ENCODE results near the gene RUBCNL. TPM values are rescaled to one million over a fixed set of nuclear protein-coding genes. Genes with fewer than 3 reads are reported as not detected.

RUBCNL gene
- total RNA-seq, 2 donors from 2014 or later, result 25.6 to 29.1 TPM

DNA sequence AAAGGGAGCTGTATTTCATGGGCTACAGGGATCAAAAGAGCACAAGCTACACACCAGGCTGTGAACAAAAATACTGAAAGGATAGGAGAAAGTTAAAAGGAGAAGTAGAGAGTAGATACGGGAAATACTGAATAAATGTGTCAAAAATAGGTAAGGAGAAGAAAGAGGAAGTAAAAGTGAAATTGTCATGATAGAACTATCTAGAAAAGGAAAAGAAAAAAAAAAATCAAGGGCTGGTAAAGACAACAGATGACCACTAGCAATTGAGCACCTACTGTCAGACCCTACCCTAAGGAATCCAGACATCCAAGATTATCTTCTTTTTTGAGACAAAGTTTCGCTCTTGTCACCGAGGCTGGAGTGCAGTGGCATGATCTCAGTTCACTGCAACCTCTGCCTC lies 4.8 kb downstream of the RUBCNL start:
- Histone ChIP-seq H3K4me3 (no peak overlapping the region), H3K27ac (no peak overlapping the region), H3K4me1 (peaks cover 1% of the 10 kb centered on the region), H3K36me3 (no peaks in the 10 kb centered on the region), H3K9ac (ENCODE audit: low read depth in 2 of 2, low read length in 2 of 2) (no peak overlapping the region), H3K27me3 (no peaks in the 10 kb centered on the region), H3K9me3 (no peaks in the 10 kb centered on the region)
- intact Hi-C loops (cut with DNase I), result no loop called here
- TF ChIP-seq, protein P1, sequence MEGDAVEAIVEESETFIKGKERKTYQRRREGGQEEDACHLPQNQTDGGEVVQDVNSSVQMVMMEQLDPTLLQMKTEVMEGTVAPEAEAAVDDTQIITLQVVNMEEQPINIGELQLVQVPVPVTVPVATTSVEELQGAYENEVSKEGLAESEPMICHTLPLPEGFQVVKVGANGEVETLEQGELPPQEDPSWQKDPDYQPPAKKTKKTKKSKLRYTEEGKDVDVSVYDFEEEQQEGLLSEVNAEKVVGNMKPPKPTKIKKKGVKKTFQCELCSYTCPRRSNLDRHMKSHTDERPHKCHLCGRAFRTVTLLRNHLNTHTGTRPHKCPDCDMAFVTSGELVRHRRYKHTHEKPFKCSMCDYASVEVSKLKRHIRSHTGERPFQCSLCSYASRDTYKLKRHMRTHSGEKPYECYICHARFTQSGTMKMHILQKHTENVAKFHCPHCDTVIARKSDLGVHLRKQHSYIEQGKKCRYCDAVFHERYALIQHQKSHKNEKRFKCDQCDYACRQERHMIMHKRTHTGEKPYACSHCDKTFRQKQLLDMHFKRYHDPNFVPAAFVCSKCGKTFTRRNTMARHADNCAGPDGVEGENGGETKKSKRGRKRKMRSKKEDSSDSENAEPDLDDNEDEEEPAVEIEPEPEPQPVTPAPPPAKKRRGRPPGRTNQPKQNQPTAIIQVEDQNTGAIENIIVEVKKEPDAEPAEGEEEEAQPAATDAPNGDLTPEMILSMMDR (IDR thresholded peaks at IDR 0.05), result no peak
- no peak for DNase-seq

DNA sequence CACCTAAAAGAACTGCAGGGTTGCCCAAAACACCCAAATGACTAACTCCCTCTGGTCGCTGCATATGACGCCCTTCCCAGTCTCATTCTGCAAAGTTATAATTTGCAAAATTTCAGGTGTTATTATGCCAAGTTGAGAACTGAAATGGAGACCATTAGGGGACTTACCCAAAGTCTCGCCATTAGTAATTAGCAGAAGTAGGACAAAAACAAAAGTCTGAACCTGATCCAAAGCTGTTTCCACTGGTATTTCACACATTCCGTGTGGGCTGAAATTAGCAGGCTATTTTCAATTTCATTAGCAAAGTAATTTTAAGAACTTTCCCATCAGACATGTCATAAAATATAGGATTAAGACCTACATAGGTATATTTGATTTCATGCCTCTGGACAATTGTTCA lies 6.8 kb downstream of the RUBCNL start:
- H3K4me1 ChIP-seq, result peaks cover 4% of the 10 kb centered on the region
- TF ChIP-seq, protein P1 (IDR thresholded peaks at IDR 0.05), result no peak
- intact Hi-C loops (cut with DNase I), result no loop called here
- no peak for DNase-seq
- no peaks in the 10 kb centered on the region for H3K36me3 ChIP-seq
- H3K9ac ChIP-seq (ENCODE audit: low read depth in 2 of 2, low read length in 2 of 2), result no peak overlapping the region
- H3K9me3 ChIP-seq, result no peaks in the 10 kb centered on the region
- H3K27ac ChIP-seq, result no peak overlapping the region
- no peak overlapping the region for H3K4me3 ChIP-seq
- H3K27me3 ChIP-seq, result no peaks in the 10 kb centered on the region

DNA sequence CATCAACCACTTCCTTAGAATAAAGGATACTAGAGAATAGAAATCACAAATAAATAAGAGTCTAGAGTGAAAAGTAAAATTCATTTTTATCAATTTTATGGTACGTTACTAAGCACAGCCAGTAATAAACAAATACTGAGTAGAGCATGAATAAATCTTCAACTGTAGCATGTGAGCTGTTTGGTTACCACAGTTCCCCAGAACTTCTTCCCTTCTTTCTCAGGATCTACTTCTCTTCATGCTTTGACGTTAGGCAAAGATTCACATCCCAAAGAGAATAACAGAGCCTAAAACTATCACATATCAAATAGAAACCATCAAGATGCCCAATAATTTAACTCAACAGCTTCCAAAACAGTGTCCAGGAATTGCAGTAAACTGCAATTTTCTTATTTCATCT lies 7.4 kb downstream of the RUBCNL start:
- intact Hi-C loops (cut with DNase I), result no loop called here
- TF ChIP-seq, protein P1 (IDR thresholded peaks at IDR 0.05), result no peak
- Histone ChIP-seq H3K4me3 (no peak overlapping the region), H3K27ac (no peak overlapping the region), H3K9ac (ENCODE audit: low read depth in 2 of 2, low read length in 2 of 2) (no peak overlapping the region), H3K27me3 (no peaks in the 10 kb centered on the region), H3K36me3 (no peaks in the 10 kb centered on the region), H3K9me3 (no peaks in the 10 kb centered on the region), H3K4me1 (peaks cover 4% of the 10 kb centered on the region)
- DNase-seq, result no peak

DNA sequence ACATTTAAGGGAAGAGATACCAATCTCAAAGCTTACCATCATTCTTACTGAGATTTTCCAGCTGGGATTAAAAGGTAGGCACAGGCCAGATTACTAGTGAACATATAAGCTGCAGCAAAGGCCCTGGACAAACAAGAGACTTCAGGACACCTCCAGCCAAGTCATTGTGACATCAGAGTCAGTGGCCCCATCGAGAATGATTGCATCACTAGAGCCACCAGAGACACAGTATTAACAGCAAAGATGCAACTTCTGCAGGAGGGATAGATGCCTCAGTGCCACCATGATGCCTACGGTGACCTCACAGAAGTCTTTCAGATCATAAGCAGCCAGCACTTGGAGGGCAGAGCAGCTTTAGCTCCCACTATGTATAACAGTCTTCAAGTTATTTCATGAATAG lies 8.6 kb downstream of the RUBCNL start:
- DNase-seq, result no peak

DNA sequence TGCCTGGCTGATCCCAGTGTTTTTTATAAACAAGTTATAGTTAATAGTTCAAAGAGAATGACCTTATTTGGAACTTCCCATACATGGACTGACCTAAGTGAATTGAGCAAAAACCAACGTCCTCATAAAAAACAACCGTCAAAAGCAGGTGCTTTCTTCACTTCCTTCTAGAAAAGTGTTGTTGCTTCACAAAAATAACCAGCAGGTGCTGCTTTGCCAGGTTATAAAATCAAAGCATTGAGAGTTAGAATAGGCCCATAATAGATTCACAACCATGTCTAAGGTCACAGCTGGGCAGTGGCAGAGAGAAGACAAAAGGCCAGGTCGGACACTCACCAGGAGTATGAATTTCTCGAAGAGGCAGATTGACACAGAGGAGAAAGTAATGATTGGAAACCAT lies 9.5 kb downstream of the RUBCNL start:
- TF ChIP-seq, protein P1 (IDR thresholded peaks at IDR 0.05), result no peak
- DNase-seq, result peak; percentile 46
- Histone ChIP-seq H3K4me3 (no peak overlapping the region), H3K36me3 (no peaks in the 10 kb centered on the region), H3K27me3 (no peaks in the 10 kb centered on the region), H3K4me1 (peaks cover 4% of the 10 kb centered on the region), H3K9ac (ENCODE audit: low read depth in 2 of 2, low read length in 2 of 2) (peak overlapping the region in 1 of 2 donors; percentile 38), H3K27ac (peak overlapping the region; percentile 71), H3K9me3 (no peaks in the 10 kb centered on the region)
- intact Hi-C loops (cut with DNase I), result no loop called here

More for the DNA sequence above, 8.6 kb downstream of the RUBCNL start:
- H3K27me3 ChIP-seq, result no peaks in the 10 kb centered on the region
- peaks cover 4% of the 10 kb centered on the region for H3K4me1 ChIP-seq
- H3K9me3 ChIP-seq, result no peaks in the 10 kb centered on the region
- intact Hi-C loops (cut with DNase I), result no loop called here
- H3K36me3 ChIP-seq, result no peaks in the 10 kb centered on the region
- peak overlapping the region; percentile 71 for H3K27ac ChIP-seq
- no peak overlapping the region for H3K4me3 ChIP-seq
- TF ChIP-seq, protein P1 (IDR thresholded peaks at IDR 0.05), result no peak
- no peak overlapping the region for H3K9ac ChIP-seq (ENCODE audit: low read depth in 2 of 2, low read length in 2 of 2)
